BE2C (cell line): ENCODE data around the gene ADAM11.

ENCODE experiments used
- DNase-seq: peaks from one replicate; pipeline ENCODE4 v3.0.0-alpha.2; 2020
- H3K27me3 ChIP-seq: fragments of 250-450 bp; sonication (Bioruptor Pico); 2 replicates; pipeline ENCODE4 v1.5.1; 2020; ENCODE audit warnings: mild to moderate bottlenecking
- H3K36me3 ChIP-seq: fragments of 250-450 bp; sonication (Bioruptor Pico); 2 replicates; pipeline ENCODE4 v1.5.1; 2020; ENCODE audit warnings: mild to moderate bottlenecking
- H3K4me1 ChIP-seq: fragments of 250-450 bp; sonication (Bioruptor Pico); 2 replicates; pipeline ENCODE4 v1.5.1; 2020
- H3K4me3 ChIP-seq: 2 replicates; pipeline ENCODE4 v1.5.1; 2011; ENCODE audit warnings: low read depth, low read length
- H3K9me3 ChIP-seq: fragments of 250-450 bp; sonication (Bioruptor Pico); 2 replicates; pipeline ENCODE4 v1.5.1; 2020
- CTCF ChIP-seq: IDR thresholded peaks from 2 replicates; pipeline ENCODE4 v1.5.1; 2012; ENCODE audit warnings: mild to moderate bottlenecking, low read depth, low read length

The ADAM11 gene

GRCh38 chr17:44780845-44781480 is 22.2 kb downstream of the ADAM11 start:
- TF ChIP-seq CTCF: no peak
- Histone ChIP-seq H3K36me3 (no peaks in the 10 kb centered on the region), H3K27me3 (no peaks in the 10 kb centered on the region), H3K4me3 (no peak overlapping the region), H3K4me1 (peaks cover 3% of the 10 kb centered on the region; the same call in 1 of the 2 replicates), H3K9me3 (no peaks in the 10 kb centered on the region)
- DNase-seq: no peak

DNA sequence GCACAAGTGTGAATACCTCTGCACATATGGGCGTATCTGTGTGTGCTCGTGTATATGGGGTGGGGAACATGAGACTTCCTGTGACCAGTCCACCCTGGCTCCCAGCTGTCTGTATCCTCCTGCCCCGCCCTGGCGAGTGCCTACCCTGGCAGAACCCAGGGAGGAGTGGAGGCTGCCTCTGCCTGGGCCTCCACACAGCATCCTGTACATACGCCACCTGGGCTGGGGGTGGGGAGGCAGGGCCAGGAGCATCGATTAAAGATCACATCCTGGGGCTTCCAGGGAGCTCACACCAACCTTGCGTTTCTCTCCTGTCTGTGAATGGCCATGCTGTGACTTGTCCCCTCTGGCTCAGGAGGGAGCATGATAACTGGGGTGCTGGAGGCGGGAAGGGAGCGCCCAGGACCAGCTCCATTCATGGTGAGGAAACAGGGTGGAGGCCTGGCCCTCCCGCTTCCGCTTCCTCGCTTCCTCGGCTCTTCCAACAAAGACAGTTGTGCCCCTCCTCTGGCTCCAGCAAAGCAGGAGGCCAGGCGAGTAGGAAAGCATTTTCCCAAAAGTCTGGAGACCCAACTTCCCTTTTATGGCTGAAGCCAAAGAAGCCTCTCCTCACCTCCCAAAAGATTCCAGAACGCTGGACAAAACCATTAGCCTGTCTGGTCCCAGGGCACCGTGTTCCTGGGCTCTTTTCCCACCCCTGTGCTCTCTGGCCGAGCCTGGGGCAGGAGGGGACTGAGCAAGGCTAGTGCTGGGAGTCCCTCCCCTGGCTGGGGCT is 22.9 kb downstream of the ADAM11 start:
- no peaks in the 10 kb centered on the region for H3K27me3 ChIP-seq
- no peak for TF ChIP-seq CTCF
- no peaks in the 10 kb centered on the region; the same call in 1 of the 2 replicates for H3K4me1 ChIP-seq
- H3K4me3 ChIP-seq: no peak overlapping the region
- DNase-seq: no peak
- H3K9me3 ChIP-seq: no peaks in the 10 kb centered on the region
- H3K36me3 ChIP-seq: no peaks in the 10 kb centered on the region

- DNase-seq: no peak
- H3K27me3 ChIP-seq: no peaks in the 10 kb centered on the region
- no peaks in the 10 kb centered on the region for H3K36me3 ChIP-seq
- no peak overlapping the region for H3K4me3 ChIP-seq
- H3K4me1 ChIP-seq: no peaks in the 10 kb centered on the region; the same call in 1 of the 2 replicates
- no peaks in the 10 kb centered on the region for H3K9me3 ChIP-seq
- no peak for TF ChIP-seq CTCF
Observed at GRCh38 chr17:44782326-44782850, 23.6 kb downstream of the ADAM11 start.

DNA sequence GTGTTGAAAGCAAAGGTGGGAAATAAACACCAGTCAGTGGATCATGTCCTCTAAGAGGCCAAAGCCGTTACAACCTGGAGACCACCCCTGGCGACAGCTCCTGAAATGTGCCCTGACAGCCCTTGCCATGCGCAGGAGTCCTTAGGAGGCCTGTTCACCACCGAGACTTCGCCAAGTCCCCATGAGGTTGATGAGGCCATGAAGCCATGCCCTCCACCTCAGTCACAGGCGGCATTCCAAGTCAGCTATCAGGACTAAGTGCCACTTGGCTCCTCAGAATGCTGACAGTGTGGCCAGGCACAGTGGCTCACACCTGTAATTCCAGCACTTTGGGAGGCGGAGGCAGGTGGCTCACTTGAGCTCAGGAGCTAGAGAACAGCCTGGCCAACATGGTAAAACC is 27.1 kb downstream of the ADAM11 start:
- no peak for TF ChIP-seq CTCF
- H3K9me3 ChIP-seq: no peaks in the 10 kb centered on the region
- H3K36me3 ChIP-seq: no peaks in the 10 kb centered on the region
- no peak overlapping the region for H3K4me3 ChIP-seq
- DNase-seq: no peak
- H3K4me1 ChIP-seq: no peaks in the 10 kb centered on the region
- no peaks in the 10 kb centered on the region for H3K27me3 ChIP-seq

DNA sequence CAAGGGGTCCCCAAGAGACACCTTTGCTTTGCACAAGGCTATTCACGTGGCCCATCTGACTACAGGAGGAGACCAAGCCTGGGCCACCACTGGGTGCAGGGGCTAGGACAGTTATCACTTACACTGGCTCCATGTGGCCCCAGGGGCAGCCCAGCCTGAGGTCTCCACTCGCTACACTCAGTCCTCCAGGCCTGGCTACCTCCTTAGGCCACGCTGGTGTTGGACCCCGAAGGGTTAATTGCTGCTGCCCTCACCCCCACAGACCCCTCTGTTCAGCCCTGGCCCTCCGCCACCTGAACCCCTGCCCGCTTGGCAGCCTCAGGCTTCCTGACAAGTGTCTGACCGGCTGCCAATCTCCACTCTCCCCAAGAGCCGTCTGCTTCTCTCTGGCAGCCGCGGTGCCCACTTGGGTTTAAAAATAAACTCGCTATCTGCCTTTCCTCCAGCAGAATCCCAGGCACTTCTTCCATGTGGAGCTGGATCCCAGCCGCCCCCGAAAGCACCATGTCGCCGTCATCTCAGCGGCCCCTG is 27.8 kb downstream of the ADAM11 start:
- Histone ChIP-seq H3K9me3 (no peaks in the 10 kb centered on the region), H3K36me3 (no peaks in the 10 kb centered on the region), H3K4me3 (no peak overlapping the region), H3K4me1 (no peaks in the 10 kb centered on the region), H3K27me3 (no peaks in the 10 kb centered on the region)
- TF ChIP-seq CTCF: no peak
- DNase-seq: no peak
